GM20000 (cell line): ENCODE data around the gene NME9.

ENCODE experiments used
- DNase-seq: peaks from one replicate; pipeline ENCODE4 v3.0.0; 2012; ENCODE audit warnings: low spot score
- CTCF ChIP-seq: IDR thresholded peaks from 2 replicates; pipeline ENCODE4 v1.5.1; 2012; ENCODE audit warnings: mild to moderate bottlenecking, control low read depth; ENCODE audit errors: extremely low read depth, missing control alignments

NME9 gene

GRCh38 chr3:138259126-138259525, 70.5 kb downstream of the NME9 start:
- TF ChIP-seq CTCF = no peak
- DNase-seq = no peak

- no peak for TF ChIP-seq CTCF
- no peak for DNase-seq
Measured at GRCh38 chr3:138257986-138258385, 71.7 kb downstream of the NME9 start.

GRCh38 chr3:138256022-138256421, 73.6 kb downstream of the NME9 start:
- no peak for TF ChIP-seq CTCF
- DNase-seq = no peak

- no peak for TF ChIP-seq CTCF
- no peak for DNase-seq
Measured at GRCh38 chr3:138254216-138254615, 75.4 kb downstream of the NME9 start.

GRCh38 chr3:138253609-138254008, 76.0 kb downstream of the NME9 start:
- TF ChIP-seq CTCF = no peak
- no peak for DNase-seq
